GM19240 (cell line): ENCODE measurements around the gene PECR.

ENCODE experiments used
- DNase-seq: peaks from one replicate; pipeline ENCODE4 v3.0.0; 2011; ENCODE audit warnings: low spot score; ENCODE audit not compliant: insufficient read length

The PECR gene

GRCh38 chr2:216081487-216082116 lies at the start of gene PECR, which contains the start of gene TMEM169:
TSS of gene PECR (minus strand) at chr2:216081809. CDS start at chr2:216081741, 68 bp downstream.
TSS of gene TMEM169 (plus strand) at chr2:216081919. CDS start at chr2:216095964, 14,045 bp downstream.
- peak; percentile 74 for DNase-seq

GRCh38 chr2:216130346-216130971 lies 48.9 kb upstream of the PECR start:
- no peak for DNase-seq

- no peak for DNase-seq
Observed at GRCh38 chr2:216126943-216127342, 45.3 kb upstream of the PECR start.

GRCh38 chr2:216121255-216121654 lies 39.6 kb upstream of the PECR start:
- no peak for DNase-seq

GRCh38 chr2:216119986-216120385 lies 38.4 kb upstream of the PECR start:
- no peak for DNase-seq

- DNase-seq = no peak
Observed at GRCh38 chr2:216119146-216119545, 37.5 kb upstream of the PECR start.

- DNase-seq = no peak
Observed at GRCh38 chr2:216118474-216118873, 36.9 kb upstream of the PECR start.

- no peak for DNase-seq
Observed at GRCh38 chr2:216117561-216118340, 36.1 kb upstream of the PECR start.

- DNase-seq = no peak
Observed at GRCh38 chr2:216116418-216116817, 34.8 kb upstream of the PECR start.

- DNase-seq = peak; percentile 67
Observed at GRCh38 chr2:216114714-216115531, 33.3 kb upstream of the PECR start.

- DNase-seq = no peak
Observed at GRCh38 chr2:216114382-216114713, 32.7 kb upstream of the PECR start.

- no peak for DNase-seq
Observed at GRCh38 chr2:216113572-216113971, 32.0 kb upstream of the PECR start.

GRCh38 chr2:216112926-216113325 lies 31.3 kb upstream of the PECR start:
- no peak for DNase-seq

GRCh38 chr2:216111122-216111521 lies 29.5 kb upstream of the PECR start:
- DNase-seq = no peak

- DNase-seq = no peak
Observed at GRCh38 chr2:216110620-216111019, 29.0 kb upstream of the PECR start.

GRCh38 chr2:216109962-216110614 lies 28.5 kb upstream of the PECR start:
- no peak for DNase-seq

GRCh38 chr2:216108967-216109921 lies 27.6 kb upstream of the PECR start, which contains the start of gene XRCC5:
TSS of gene XRCC5 (plus strand) at chr2:216109348. CDS start at chr2:216109437, 89 bp downstream.
- peak; percentile 53 for DNase-seq

GRCh38 chr2:216108310-216108966 lies 26.8 kb upstream of the PECR start:
- no peak for DNase-seq

- no peak for DNase-seq
Observed at GRCh38 chr2:216107760-216108159, 26.2 kb upstream of the PECR start.
